ENCODE results near the gene USP40.

DNA sequence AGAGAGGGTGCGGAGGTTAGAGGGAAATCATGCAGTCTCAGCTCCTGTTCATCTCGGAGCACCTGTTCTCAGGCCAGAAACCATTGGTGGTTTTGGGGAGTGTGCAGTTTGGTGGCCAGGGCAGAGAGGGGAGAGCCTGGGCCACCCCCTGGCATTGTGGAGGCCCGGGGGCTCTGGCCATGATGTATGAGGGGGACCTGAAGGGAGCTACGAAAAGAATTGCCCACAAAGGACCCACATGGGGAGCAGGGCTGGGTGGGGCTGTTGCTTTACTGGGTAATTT lies 124.6 kb downstream of the USP40 start:
- TF ChIP-seq, protein P1, sequence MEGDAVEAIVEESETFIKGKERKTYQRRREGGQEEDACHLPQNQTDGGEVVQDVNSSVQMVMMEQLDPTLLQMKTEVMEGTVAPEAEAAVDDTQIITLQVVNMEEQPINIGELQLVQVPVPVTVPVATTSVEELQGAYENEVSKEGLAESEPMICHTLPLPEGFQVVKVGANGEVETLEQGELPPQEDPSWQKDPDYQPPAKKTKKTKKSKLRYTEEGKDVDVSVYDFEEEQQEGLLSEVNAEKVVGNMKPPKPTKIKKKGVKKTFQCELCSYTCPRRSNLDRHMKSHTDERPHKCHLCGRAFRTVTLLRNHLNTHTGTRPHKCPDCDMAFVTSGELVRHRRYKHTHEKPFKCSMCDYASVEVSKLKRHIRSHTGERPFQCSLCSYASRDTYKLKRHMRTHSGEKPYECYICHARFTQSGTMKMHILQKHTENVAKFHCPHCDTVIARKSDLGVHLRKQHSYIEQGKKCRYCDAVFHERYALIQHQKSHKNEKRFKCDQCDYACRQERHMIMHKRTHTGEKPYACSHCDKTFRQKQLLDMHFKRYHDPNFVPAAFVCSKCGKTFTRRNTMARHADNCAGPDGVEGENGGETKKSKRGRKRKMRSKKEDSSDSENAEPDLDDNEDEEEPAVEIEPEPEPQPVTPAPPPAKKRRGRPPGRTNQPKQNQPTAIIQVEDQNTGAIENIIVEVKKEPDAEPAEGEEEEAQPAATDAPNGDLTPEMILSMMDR (IDR thresholded peaks at IDR 0.05): no peak
- TF ChIP-seq POLR2A (IDR thresholded peaks at IDR 0.05) (no peak), EP300 (IDR thresholded peaks at IDR 0.05; ENCODE audit: low read depth) (no peak), POLR2AphosphoS5 (IDR thresholded peaks at IDR 0.05) (no peak)
